H1 (cell line): ENCODE measurements around the gene PARP1. TPM values are rescaled to one million over a fixed set of nuclear protein-coding genes. Genes with fewer than 3 reads are reported as not detected.

ENCODE experiments used
- CBX8 ChIP-seq: fragments of 300-800, 300-1000 bp; sonication (generic); IDR thresholded peaks from 2 replicates; pipeline ENCODE4 v1.7.1; 2016; ENCODE audit warnings: low read depth, low read length, borderline replicate concordance
- FOSL1 ChIP-seq: IDR thresholded peaks from 2 replicates; pipeline ENCODE4 v1.6.1; 2011; ENCODE audit warnings: mild to moderate bottlenecking, low read depth, low read length, moderate library complexity; ENCODE audit not compliant: insufficient read depth
- POLR2A ChIP-seq, 2 experiments: IDR thresholded peaks; 1 replicate in 1 of 2; 2 replicates in 1 of 2; pipeline ENCODE4 v1.6.1; 2011; ENCODE audit warnings: low read depth in 2 of 2, low read length in 2 of 2, mild to moderate bottlenecking in 2 of 2; ENCODE audit errors: control extremely low read depth in 1 of 2
- RBBP5 ChIP-seq: IDR thresholded peaks from 2 replicates; pipeline ENCODE4 v1.7.1; 2012; ENCODE audit warnings: low read depth, mild to moderate bottlenecking, inconsistent platforms, low read length, moderate library complexity, borderline replicate concordance
- RXRA ChIP-seq: IDR thresholded peaks from 2 replicates; pipeline ENCODE4 v1.6.1; 2011; ENCODE audit warnings: low read depth, mild to moderate bottlenecking, low read length, moderate library complexity; ENCODE audit not compliant: insufficient read depth
- SP4 ChIP-seq: IDR thresholded peaks from 2 replicates; pipeline ENCODE4 v1.6.1; 2012; ENCODE audit warnings: low read length, inconsistent platforms
- polyA plus RNA-seq, 7 experiments: library from polyadenylated mRNA; depleted of rRNA in 3 of 7; stranded (reverse) in 5 of 7; unstranded in 2 of 7; fragments of >200 nt in 5 of 7; fragments of 200-250 nt in 2 of 7; gene quantifications; 1 replicate in 5 of 7; 2 replicates in 1 of 7; 4 replicates in 1 of 7; pipeline versions ENCODE4 v1.2.1 to v1.2.3, GENCODE V29; 2011 to 2013; ENCODE audit warnings: missing spikeins in 2 of 7, mixed read lengths in 2 of 7
- total RNA-seq: library from RNA; stranded (reverse); fragmentation: NEBNext Ultra II Directional; extraction: Animal tissue kit (Norgen Biotek cat#: 25700); gene quantifications from 2 replicates; pipeline ENCODE4 v1.2.1, GENCODE V29; 2021

Gene PARP1
- total and polyA plus RNA-seq, 2 of the 8 experiments (the other 6 are each of a cell fraction or from before 2014, with no cell fraction given), result 416 to 441 TPM

GRCh38 chr1:226312065-226312464 lies 95.8 kb downstream of the PARP1 start (continued):
- TF ChIP-seq CBX8, result no peak
- TF ChIP-seq POLR2A (IDR thresholded peaks at IDR 0.05; ENCODE audit: control extremely low read depth in 1 of 2, low read depth in 2 of 2, low read length in 2 of 2), result no peak
- TF ChIP-seq SP4, result no peak
- no peak for TF ChIP-seq FOSL1
- no peak for TF ChIP-seq RBBP5
- no peak for TF ChIP-seq RXRA
